Fibroblast of lung (primary cell): ENCODE measurements around the gene SRP9. TPM values are rescaled to one million over a fixed set of nuclear protein-coding genes. Genes with fewer than 3 reads are reported as not detected.
"Not testable (repeated sequence)": the region's sequence is repeated elsewhere in the genome, so short reads cannot be mapped to it uniquely, and the experiment has no call there.

Source experiments
- DNase-seq, 2 donors: peaks; one replicate each; pipeline versions ENCODE4 v3.0.0 to v3.0.0-alpha.2; 2010; ENCODE audit warnings: low read depth in 2 of 2
- H2AFZ ChIP-seq: 2 replicates; pipeline ENCODE4 v1.5.1; 2012; ENCODE audit warnings: low read length, control low read depth, inconsistent platforms
- H3K27ac ChIP-seq: 2 replicates; pipeline ENCODE4 v1.5.1; 2011; ENCODE audit warnings: low read length, control low read depth; ENCODE audit not compliant: insufficient read depth
- H3K27me3 ChIP-seq: 2 replicates; pipeline ENCODE4 v1.5.1; 2011; ENCODE audit warnings: mild to moderate bottlenecking, low read length; ENCODE audit not compliant: control insufficient read depth, insufficient read depth
- H3K36me3 ChIP-seq: 2 replicates; pipeline ENCODE4 v1.5.1; 2011; ENCODE audit warnings: low read length; ENCODE audit not compliant: control insufficient read depth, insufficient read depth
- H3K4me1 ChIP-seq: 2 replicates; pipeline ENCODE4 v1.5.1; 2011; ENCODE audit warnings: low read length; ENCODE audit not compliant: control insufficient read depth, insufficient read depth; ENCODE audit errors: extremely low read depth
- H3K4me2 ChIP-seq: 2 replicates; pipeline ENCODE4 v1.5.1; 2011; ENCODE audit warnings: low read length, control low read depth; ENCODE audit not compliant: insufficient read depth; ENCODE audit errors: extremely low read depth
- H3K4me3 ChIP-seq, 4 experiments: fragments of 200-600 bp in 1 of 4; sonication (generic) in 1 of 4; replicated peaks in 1 of 4; 2 replicates each; pipeline ENCODE4 v1.5.1; 2011 to 2016; ENCODE audit warnings: low read length in 4 of 4, low read depth in 3 of 4, mild to moderate bottlenecking in 3 of 4, control low read depth in 2 of 4, inconsistent platforms in 1 of 4, mixed read lengths in 1 of 4; ENCODE audit not compliant: insufficient read depth in 1 of 4; ENCODE audit errors: control extremely low read depth in 1 of 4
- H3K79me2 ChIP-seq: 2 replicates; pipeline ENCODE4 v1.5.1; 2012; ENCODE audit warnings: mild to moderate bottlenecking, low read length, inconsistent platforms; ENCODE audit not compliant: control insufficient read depth, insufficient read depth
- H3K9ac ChIP-seq: 2 replicates; pipeline ENCODE4 v1.5.1; 2011; ENCODE audit warnings: mild to moderate bottlenecking, low read length, control low read depth; ENCODE audit not compliant: insufficient read depth
- H3K9me3 ChIP-seq: 2 replicates; pipeline ENCODE4 v1.5.1; 2012; ENCODE audit warnings: low read depth, low read length; ENCODE audit not compliant: control insufficient read depth, insufficient read depth
- H4K20me1 ChIP-seq: 2 replicates; pipeline ENCODE4 v1.5.1; 2011; ENCODE audit warnings: low read length; ENCODE audit not compliant: control insufficient read depth, insufficient read depth; ENCODE audit errors: extremely low read depth
- EZH2 ChIP-seq: IDR thresholded peaks from 2 replicates; pipeline ENCODE4 v1.5.1; 2012; ENCODE audit warnings: low read length, control low read depth, mild to moderate bottlenecking; ENCODE audit errors: missing control alignments
- polyA plus RNA-seq, 2 donors: library from polyadenylated mRNA; depleted of rRNA in 1 of 2; stranded (reverse) in 1 of 2; unstranded in 1 of 2; fragments of >200 nt; gene quantifications; 2 replicates each; pipeline ENCODE4 v1.2.1, GENCODE V29; 2011 to 2012; ENCODE audit warnings: missing spikeins in 1 of 2
- total RNA-seq: library from RNA; depleted of rRNA; stranded (reverse); fragments of >200 nt; gene quantifications from 2 replicates; pipeline ENCODE4 v1.2.1, GENCODE V29; 2014
- TF ChIP-seq, protein P1 (sequence below), 2 donors: IDR thresholded peaks in 1 of 2; conservative IDR thresholded peaks in 1 of 2; 1 replicate in 1 of 2; 2 replicates in 1 of 2; pipeline ENCODE4 v1.5.1; 2011 to 2012; ENCODE audit warnings: low read length in 2 of 2, control low read depth in 1 of 2, inconsistent platforms in 1 of 2, low read depth in 1 of 2, mild to moderate bottlenecking in 1 of 2

Gene SRP9
- total and polyA plus RNA-seq, 2 donors (not counting 1 experiment from before 2014, with no cell fraction given) = 202 to 442 TPM

DNA sequence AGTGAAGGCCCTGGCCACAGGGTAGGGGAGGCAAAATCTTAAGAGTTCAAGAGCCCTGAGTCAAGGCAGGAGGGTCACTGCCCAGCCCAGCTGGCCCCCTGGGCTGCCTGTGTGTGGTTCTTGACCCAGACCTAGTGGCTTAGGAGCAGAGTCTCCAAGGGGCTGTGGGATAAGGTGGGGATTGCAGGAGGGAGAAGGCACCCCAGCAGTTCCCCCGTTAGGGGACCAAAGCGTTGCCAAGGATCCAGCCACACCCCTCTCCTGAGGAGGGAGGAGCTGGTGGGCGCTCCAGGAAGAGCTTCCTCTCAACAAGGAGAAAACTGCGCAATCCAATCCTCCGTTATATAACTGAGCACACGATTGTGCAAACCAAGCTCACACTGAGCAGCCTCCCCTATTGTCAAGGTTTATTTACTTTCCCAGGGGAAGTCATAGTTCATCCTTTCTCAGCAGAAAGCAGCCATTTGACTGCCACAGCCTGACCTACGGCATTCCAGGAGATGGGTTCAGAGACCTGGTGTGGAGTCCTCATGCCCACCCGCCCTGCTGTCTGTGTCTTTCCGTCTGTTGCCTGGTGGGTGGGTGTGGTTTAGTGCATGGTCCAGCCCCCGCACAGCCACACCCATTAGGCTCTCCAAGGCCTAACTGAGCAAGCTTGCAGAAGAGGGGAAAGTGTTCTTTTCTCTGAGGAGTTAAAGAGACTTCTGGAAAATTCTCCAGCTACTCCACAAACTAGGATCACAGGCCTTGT lies 35.8 kb downstream of the SRP9 start:
- Histone ChIP-seq H3K27me3 (no peaks in the 10 kb centered on the region), H3K4me2 (peak overlapping the region; percentile 33), H4K20me1 (no peaks in the 10 kb centered on the region), H3K27ac (peak overlapping the region; percentile 15), H3K36me3 (peaks cover 2% of the 10 kb centered on the region), H3K9me3 (no peaks in the 10 kb centered on the region), H2AFZ (peak overlapping the region; percentile 48), H3K4me3 (no peak overlapping the region), H3K9ac (no peak overlapping the region), H3K79me2 (no peaks in the 10 kb centered on the region), H3K4me1 (peaks cover 22% of the 10 kb centered on the region)
- TF ChIP-seq, protein P1, sequence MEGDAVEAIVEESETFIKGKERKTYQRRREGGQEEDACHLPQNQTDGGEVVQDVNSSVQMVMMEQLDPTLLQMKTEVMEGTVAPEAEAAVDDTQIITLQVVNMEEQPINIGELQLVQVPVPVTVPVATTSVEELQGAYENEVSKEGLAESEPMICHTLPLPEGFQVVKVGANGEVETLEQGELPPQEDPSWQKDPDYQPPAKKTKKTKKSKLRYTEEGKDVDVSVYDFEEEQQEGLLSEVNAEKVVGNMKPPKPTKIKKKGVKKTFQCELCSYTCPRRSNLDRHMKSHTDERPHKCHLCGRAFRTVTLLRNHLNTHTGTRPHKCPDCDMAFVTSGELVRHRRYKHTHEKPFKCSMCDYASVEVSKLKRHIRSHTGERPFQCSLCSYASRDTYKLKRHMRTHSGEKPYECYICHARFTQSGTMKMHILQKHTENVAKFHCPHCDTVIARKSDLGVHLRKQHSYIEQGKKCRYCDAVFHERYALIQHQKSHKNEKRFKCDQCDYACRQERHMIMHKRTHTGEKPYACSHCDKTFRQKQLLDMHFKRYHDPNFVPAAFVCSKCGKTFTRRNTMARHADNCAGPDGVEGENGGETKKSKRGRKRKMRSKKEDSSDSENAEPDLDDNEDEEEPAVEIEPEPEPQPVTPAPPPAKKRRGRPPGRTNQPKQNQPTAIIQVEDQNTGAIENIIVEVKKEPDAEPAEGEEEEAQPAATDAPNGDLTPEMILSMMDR (conservative IDR thresholded peaks at IDR 0.05 in 1 of 2, IDR thresholded peaks at IDR 0.05 in 1 of 2; ENCODE audit: low read depth in 1 of 2, low read length in 2 of 2) = no peak
- no peak for TF ChIP-seq EZH2
- peak in 1 of 2 donors; percentile 81 for DNase-seq

DNA sequence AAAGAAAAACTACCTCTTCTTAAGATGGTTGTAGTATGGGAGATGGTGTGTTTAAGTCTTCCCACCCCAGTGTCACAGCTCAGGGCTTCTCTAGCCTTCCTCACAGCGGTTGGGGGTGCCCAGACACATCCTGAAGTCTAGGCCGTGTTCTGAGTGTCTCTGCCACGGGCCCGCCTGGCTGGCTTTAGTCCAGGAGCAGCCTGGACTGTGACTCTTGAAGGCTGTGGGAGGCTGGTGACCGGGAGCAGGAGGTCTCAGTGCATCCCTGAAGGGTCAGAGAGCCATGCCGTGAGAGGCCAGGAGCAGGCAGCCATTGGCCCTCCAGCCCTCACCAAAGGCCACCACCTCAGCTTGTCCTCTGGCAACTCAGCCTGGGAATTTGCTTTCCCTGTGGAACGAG lies 36.8 kb downstream of the SRP9 start:
- no peak overlapping the region for H3K9ac ChIP-seq
- H4K20me1 ChIP-seq = no peaks in the 10 kb centered on the region
- no peak overlapping the region for H3K4me2 ChIP-seq
- H3K9me3 ChIP-seq = no peaks in the 10 kb centered on the region
- no peaks in the 10 kb centered on the region for H3K27me3 ChIP-seq
- no peak for DNase-seq
- no peak overlapping the region for H3K27ac ChIP-seq
- no peak overlapping the region for H3K4me3 ChIP-seq
- TF ChIP-seq, protein P1 (conservative IDR thresholded peaks at IDR 0.05 in 1 of 2, IDR thresholded peaks at IDR 0.05 in 1 of 2; ENCODE audit: low read depth in 1 of 2, low read length in 2 of 2) = no peak
- no peak for TF ChIP-seq EZH2
- peaks cover 2% of the 10 kb centered on the region for H3K36me3 ChIP-seq
- H3K4me1 ChIP-seq = peaks cover 22% of the 10 kb centered on the region
- H2AFZ ChIP-seq = no peak overlapping the region
- H3K79me2 ChIP-seq = no peaks in the 10 kb centered on the region

DNA sequence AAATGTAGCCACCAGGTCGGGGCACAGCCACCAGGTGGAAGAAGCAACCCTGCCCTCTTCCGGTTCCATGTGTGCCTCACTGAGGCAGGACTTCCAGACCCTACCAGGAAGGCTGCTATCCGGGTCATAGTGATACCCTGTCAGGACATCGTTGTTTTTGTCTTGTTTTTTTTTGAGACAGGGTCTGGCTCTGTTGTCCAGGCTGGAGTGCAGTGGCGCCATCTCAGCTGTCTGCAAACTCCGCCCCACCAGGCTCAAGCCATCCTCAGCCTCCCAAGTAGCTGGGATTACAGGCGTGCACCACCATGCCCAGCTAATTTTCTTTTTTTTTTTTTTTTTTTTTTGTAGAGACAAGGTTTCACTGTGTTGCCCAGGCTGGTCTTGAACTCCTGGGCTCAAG lies 37.5 kb downstream of the SRP9 start:
- H3K27me3 ChIP-seq, H4K20me1 ChIP-seq, DNase-seq, H3K9ac ChIP-seq, H3K36me3 ChIP-seq, H3K9me3 ChIP-seq, H3K4me2 ChIP-seq, H3K79me2 ChIP-seq, H2AFZ ChIP-seq, H3K27ac ChIP-seq, H3K4me3 ChIP-seq: not testable (repeated sequence)
- peaks cover 22% of the 10 kb centered on the region for H3K4me1 ChIP-seq
